Ishikawa (cell line): Measurements from ENCODE around the gene CCDC174.

Experiments used
- CEBPB ChIP-seq: IDR thresholded peaks from 2 replicates; pipeline ENCODE4 v1.6.1; 2012
- CREB1 ChIP-seq: IDR thresholded peaks from 2 replicates; pipeline ENCODE4 v1.6.1; 2012; ENCODE audit warnings: low read depth
- EGR1 ChIP-seq: IDR thresholded peaks from 2 replicates; pipeline ENCODE4 v1.6.1; 2012
- EP300 ChIP-seq: IDR thresholded peaks from 2 replicates; pipeline ENCODE4 v1.6.1; 2012; ENCODE audit warnings: borderline replicate concordance
- FOXM1 ChIP-seq: IDR thresholded peaks from 2 replicates; pipeline ENCODE4 v1.6.1; 2012; ENCODE audit warnings: low read depth, borderline replicate concordance
- MAX ChIP-seq: IDR thresholded peaks from 2 replicates; pipeline ENCODE4 v1.6.1; 2012
- NFIC ChIP-seq: IDR thresholded peaks from 2 replicates; pipeline ENCODE4 v1.6.1; 2012
- RAD21 ChIP-seq: IDR thresholded peaks from 2 replicates; pipeline ENCODE4 v1.6.1; 2012; ENCODE audit warnings: low read depth
- REST ChIP-seq: IDR thresholded peaks from 2 replicates; pipeline ENCODE4 v1.6.1; 2012; ENCODE audit warnings: low read depth, mild to moderate bottlenecking
- TAF1 ChIP-seq: IDR thresholded peaks from 2 replicates; pipeline ENCODE4 v1.6.1; 2012; ENCODE audit warnings: low read depth, mild to moderate bottlenecking
- TCF12 ChIP-seq: IDR thresholded peaks from 2 replicates; pipeline ENCODE4 v1.6.1; 2012; ENCODE audit warnings: low read depth
- TEAD4 ChIP-seq: IDR thresholded peaks from 2 replicates; pipeline ENCODE4 v1.6.1; 2012
- USF1 ChIP-seq: IDR thresholded peaks from 2 replicates; pipeline ENCODE4 v1.6.1; 2012
- YY1 ChIP-seq: IDR thresholded peaks from 2 replicates; pipeline ENCODE4 v1.6.1; 2012; ENCODE audit warnings: low read depth
- ZBTB7A ChIP-seq: IDR thresholded peaks from 2 replicates; pipeline ENCODE4 v1.6.1; 2012; ENCODE audit warnings: low read depth

Gene CCDC174

GRCh38 chr3:14721126-14721864 is 69.7 kb downstream of the CCDC174 start:
- TF ChIP-seq MAX = no peak
- TF ChIP-seq RAD21 = no peak
- TF ChIP-seq CEBPB = no peak
- no peak for TF ChIP-seq TAF1
- TF ChIP-seq TEAD4 = no peak
- no peak for TF ChIP-seq TCF12
- no peak for TF ChIP-seq EP300
- TF ChIP-seq USF1 = no peak
- TF ChIP-seq FOXM1 = no peak
- no peak for TF ChIP-seq EGR1
- no peak for TF ChIP-seq NFIC
- TF ChIP-seq YY1 = no peak
- no peak for TF ChIP-seq ZBTB7A
- no peak for TF ChIP-seq CREB1
- no peak for TF ChIP-seq REST
